ENCODE measurements around the gene PPP1R2.

- no peak for TF ChIP-seq CTCF (IDR thresholded peaks at IDR 0.05)
- no peak for TF ChIP-seq POLR2A (IDR thresholded peaks at IDR 0.05)
Measured at GRCh38 chr3:195539479-195539878, 3.6 kb downstream of the PPP1R2 start.

Data from Peyer's patch (tissue), 4 donors.